ENCODE data around the gene XPO4. TPM values are rescaled to one million over a fixed set of nuclear protein-coding genes. Genes with fewer than 3 reads are reported as not detected.

Gene XPO4
- total and polyA plus RNA-seq, 2 of the 8 experiments (the other 6 are each of a cell fraction or from before 2014, with no cell fraction given): 11.9 to 33.3 TPM

- FAIRE-seq (no peak), DNase-seq (ENCODE audit: low read depth in 1 of 2, low spot score in 2 of 2) (no peak)
- Histone ChIP-seq H3K4ac (replicated peaks; ENCODE audit: insufficient read length, low read depth, low read length) (no peak overlapping the region), H3K9ac (replicated peaks in 1 of 4; ENCODE audit: extremely low read depth in 1 of 4, low read depth in 3 of 4, low read length in 3 of 4) (no peak overlapping the region), H2BK120ac (replicated peaks; ENCODE audit: low read depth, low read length) (no peak overlapping the region), H3K9me3 (ENCODE audit: insufficient read depth in 2 of 2, low read depth in 1 of 2, low read length in 1 of 2) (no peaks in the 10 kb centered on the region), H2AK5ac (ENCODE audit: low read depth, low read length) (no peak overlapping the region), H3K36me3 (ENCODE audit: control insufficient read depth in 2 of 4, insufficient read depth in 4 of 4, low read length in 3 of 4) (peaks cover 0 to 11% (median 4%) of the 10 kb centered on the region in 4 experiments; a peak in 3 of 8 replicates), H2BK20ac (ENCODE audit: low read length) (no peak overlapping the region), H2BK15ac (ENCODE audit: low read length) (no peak overlapping the region), H4K5ac (ENCODE audit: insufficient read length, low read depth, low read length) (no peak overlapping the region), H3K27ac (ENCODE audit: low read depth, low read length) (no peak overlapping the region), H2AFZ (ENCODE audit: low read length) (no peak overlapping the region), H3K56ac (replicated peaks; ENCODE audit: insufficient read length, low read depth, low read length) (no peak overlapping the region), H3K79me2 (ENCODE audit: control insufficient read depth in 1 of 2, insufficient read depth in 2 of 2, low read length in 2 of 2) (peaks cover 0 to 26% of the 10 kb centered on the region in 2 experiments; a peak in 2 of 4 replicates), H3K4me1 (replicated peaks in 1 of 4; ENCODE audit: control insufficient read depth in 3 of 4, insufficient read depth in 4 of 4, low read length in 3 of 4) (no peaks in the 10 kb centered on the region), H3K79me1 (ENCODE audit: low read depth, low read length) (no peaks in the 10 kb centered on the region), H4K91ac (replicated peaks; ENCODE audit: insufficient read length, low read length) (no peak overlapping the region), H3K23ac (ENCODE audit: insufficient read length) (no peak overlapping the region), H3K18ac (ENCODE audit: extremely low read depth, low read length) (no peak overlapping the region), H4K20me1 (replicated peaks in 1 of 2; ENCODE audit: control insufficient read depth in 1 of 2, insufficient read depth in 2 of 2, low read length in 2 of 2) (peaks cover 2 to 3% of the 10 kb centered on the region in 2 experiments), H3K4me3 (ENCODE audit: extremely low read depth in 1 of 4, insufficient read depth in 2 of 4, low read depth in 3 of 4, low read length in 4 of 4) (no peak overlapping the region), H3K27me3 (replicated peaks in 1 of 4; ENCODE audit: control insufficient read depth in 3 of 4, extremely low read depth in 1 of 4, insufficient read depth in 3 of 4, low read length in 3 of 4) (no peaks in the 10 kb centered on the region), H3K14ac (ENCODE audit: insufficient read length) (no peak overlapping the region), H3K23me2 (ENCODE audit: low read depth, low read length) (no peaks in the 10 kb centered on the region), H2BK5ac (ENCODE audit: low read depth, low read length) (no peak overlapping the region), H4K8ac (ENCODE audit: extremely low read depth, insufficient read depth, low read length) (no peak overlapping the region), H2BK12ac (ENCODE audit: low read depth, low read length) (no peak overlapping the region), H3K4me2 (ENCODE audit: insufficient read depth in 1 of 2, low read depth in 2 of 2, low read length in 2 of 2) (no peak overlapping the region)
- CTCF ChIA-PET (ENCODE audit: partially characterized antibody): no interaction called here
- POLR2A ChIA-PET (ENCODE audit: partially characterized antibody): no interaction called here
- TF ChIP-seq RFX5 (IDR thresholded peaks at IDR 0.05; ENCODE audit: borderline replicate concordance, low read depth, low read length) (no peak), USF2 (IDR thresholded peaks at IDR 0.05; ENCODE audit: low read length) (no peak), MAFK (IDR thresholded peaks at IDR 0.05; ENCODE audit: low read depth, low read length) (no peak), SRF (IDR thresholded peaks at IDR 0.05; ENCODE audit: low read depth, low read length) (no peak), SIX5 (IDR thresholded peaks at IDR 0.05; ENCODE audit: low read depth, low read length) (no peak), RXRA (IDR thresholded peaks at IDR 0.05; ENCODE audit: insufficient read depth, low read depth, low read length) (no peak), CREB1 (IDR thresholded peaks at IDR 0.05) (no peak), CHD2 (IDR thresholded peaks at IDR 0.05; ENCODE audit: low read length) (no peak), HDAC2 (IDR thresholded peaks at IDR 0.05; ENCODE audit: borderline replicate concordance in 1 of 2, low read depth in 2 of 2, low read length in 2 of 2) (no peak), MAX (IDR thresholded peaks at IDR 0.05) (no peak), KDM5A (IDR thresholded peaks at IDR 0.05; ENCODE audit: low read length) (no peak), NRF1 (IDR thresholded peaks at IDR 0.05; ENCODE audit: low read depth, low read length) (no peak), RAD21 (IDR thresholded peaks at IDR 0.05 in 1 of 2, conservative IDR thresholded peaks at IDR 0.05 in 1 of 2; ENCODE audit: low read depth in 2 of 2, low read length in 2 of 2) (no peak)
Measured at GRCh38 chr13:20860844-20861243, 41.7 kb downstream of the XPO4 start.
